Cerebellar nuclear complex (tissue), 1 donor: ENCODE data around the gene LITAF.
"Not testable (repeated sequence)": the region's sequence is repeated elsewhere in the genome, so short reads cannot be mapped to it uniquely, and the experiment has no call there.

Source experiments
- DNase-seq, 2 experiments: peaks; one replicate each; lab custom pipeline; 2025; lab: John Stamatoyannopoulos, UW

LITAF gene

DNA sequence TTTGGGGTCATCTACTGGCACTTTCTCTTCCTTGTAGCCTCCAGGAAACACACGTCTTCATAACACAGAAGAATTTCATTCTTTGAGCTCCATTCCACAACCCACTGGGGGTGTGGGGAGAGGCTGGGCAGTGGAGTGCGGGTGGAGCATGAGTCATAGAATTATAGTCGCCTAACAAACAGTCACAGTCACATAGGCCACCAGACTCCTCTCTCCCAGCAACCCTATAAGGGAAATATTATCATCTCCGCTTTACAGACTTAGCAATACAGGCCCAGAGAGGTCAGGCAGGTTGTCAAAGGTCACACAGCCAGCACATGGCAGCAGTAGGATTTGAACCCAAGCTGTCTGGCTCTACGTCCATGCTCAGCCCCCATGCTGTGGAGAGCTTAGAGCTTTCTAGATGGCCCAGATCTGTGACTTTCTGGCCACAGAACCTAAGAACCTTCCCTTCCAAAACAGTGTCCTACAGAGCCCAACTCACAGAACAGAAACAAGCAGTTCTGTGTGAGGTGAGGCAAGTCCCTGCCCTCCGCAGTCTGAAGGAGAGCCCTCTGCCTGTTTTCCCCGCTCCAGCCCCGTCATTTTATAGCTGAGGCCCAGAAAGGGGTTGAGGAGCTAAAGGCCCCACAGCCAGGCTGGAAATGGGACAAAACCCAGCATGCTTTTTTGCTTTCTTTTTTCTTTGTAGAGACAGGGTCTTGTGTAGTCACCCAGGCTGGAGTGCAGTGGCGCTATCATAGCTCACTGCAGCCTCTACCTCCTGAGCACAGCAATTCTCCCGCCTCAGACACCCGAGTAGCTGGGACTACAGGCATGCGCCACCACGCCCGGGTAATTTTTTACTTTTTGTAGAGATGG, 10.7 kb upstream of the LITAF start:
- DNase-seq: no peak

DNA sequence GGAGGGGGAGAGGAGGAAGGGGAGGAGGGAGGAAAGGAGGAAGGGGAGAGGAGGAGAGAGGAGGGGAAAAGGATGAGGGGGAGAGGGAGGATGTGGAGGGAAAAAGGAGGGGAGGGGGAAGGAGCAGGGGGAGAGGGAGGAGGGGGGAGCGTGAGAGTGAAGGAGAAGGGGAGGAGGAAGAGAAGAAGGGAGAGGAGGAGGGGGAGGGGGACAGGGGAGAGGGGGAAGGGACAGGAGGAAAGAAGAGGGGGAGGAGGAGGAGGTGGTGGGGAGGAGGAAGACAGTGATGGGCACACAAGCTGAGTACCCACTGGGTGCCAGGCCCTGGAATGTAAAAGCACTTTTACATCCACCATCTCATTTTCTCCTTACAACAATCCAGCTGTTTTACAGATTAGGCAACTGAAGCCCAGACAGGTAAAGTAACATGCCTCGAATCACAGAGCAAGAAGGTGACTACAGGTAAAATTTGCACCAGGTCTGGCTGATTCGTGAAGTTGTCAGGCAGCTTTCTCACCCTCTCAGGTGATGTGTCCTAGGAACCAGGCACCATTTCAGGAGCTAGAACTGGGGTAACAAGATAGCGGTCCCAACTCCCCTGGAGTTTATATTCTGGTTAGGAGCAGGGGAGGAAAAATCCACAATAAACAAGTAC, 10.0 kb upstream of the LITAF start:
- DNase-seq: no peak

DNA sequence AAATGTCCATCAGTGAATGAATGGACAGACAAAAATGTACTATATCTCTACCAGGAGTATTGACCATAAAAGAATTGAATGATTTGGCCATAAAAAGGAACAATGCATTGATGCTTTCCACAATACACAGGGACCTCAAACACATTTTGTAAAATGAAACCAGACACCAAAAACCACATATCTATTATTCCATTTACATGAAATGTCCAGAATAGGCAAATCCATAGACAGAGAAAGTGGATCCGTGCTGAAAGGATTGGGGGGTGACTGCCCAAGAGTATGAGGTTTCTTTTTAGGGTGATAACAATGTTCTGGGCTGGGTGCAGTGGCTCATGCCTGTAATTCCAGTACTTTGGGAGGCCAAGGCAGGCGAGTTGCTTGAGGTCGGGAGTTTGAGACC, 6.9 kb upstream of the LITAF start:
- DNase-seq: no peak

DNA sequence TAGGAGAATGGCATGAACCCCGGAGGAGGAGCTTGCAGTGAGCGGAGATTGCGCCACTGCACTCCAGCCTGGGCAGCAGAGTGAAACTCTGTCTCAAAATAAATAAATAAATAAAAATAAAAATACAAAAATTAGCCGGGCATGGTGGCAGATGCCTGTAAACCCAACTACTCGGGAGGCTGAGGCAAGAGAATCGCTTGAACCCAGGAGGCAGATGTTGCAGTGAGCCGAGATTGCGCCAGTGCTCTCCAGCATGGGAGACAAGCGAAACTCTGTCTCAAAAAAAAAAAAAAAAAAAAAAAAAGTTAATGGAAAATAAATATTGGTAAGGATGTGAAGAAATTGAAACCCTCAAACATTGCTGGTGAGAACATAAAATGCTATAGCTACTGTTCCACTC, 6.4 kb upstream of the LITAF start:
- not testable (repeated sequence) for DNase-seq

DNA sequence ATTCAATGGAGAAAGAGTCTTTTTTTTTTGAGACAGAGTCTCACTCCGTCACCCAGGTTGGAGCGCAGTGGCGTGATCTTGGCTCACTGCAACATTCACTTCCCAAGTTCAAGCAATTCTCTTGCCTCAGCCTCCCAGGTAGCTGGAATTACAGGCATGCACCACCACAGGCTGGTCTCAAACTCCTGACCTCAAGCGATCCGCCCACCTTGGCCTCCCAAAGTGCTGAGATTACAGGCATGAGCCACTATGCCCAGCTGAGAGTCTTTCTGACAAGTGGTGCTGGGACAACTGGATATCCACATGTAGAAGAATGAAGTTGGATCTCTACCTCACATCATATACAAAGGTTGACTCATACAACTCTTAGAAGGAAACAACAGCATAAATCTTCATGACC, 4.9 kb upstream of the LITAF start:
- DNase-seq: not testable (repeated sequence)

DNA sequence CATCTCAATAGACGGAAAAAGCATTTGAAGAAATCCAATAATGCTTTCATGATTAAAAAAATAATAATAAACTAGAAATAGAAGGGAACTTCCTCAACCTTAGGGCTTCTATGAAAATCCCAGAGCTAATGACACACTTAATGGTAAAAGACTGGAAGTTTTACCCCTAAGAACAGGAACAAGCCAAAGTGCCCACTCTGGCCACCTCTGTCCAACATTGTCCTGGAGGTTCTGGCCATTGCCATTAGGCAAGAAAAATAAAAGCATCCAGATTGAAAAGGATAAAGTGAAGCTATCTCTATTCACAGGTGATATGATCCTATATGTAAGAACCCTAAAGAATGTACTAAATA, 2.5 kb upstream of the LITAF start:
- no peak for DNase-seq

DNA sequence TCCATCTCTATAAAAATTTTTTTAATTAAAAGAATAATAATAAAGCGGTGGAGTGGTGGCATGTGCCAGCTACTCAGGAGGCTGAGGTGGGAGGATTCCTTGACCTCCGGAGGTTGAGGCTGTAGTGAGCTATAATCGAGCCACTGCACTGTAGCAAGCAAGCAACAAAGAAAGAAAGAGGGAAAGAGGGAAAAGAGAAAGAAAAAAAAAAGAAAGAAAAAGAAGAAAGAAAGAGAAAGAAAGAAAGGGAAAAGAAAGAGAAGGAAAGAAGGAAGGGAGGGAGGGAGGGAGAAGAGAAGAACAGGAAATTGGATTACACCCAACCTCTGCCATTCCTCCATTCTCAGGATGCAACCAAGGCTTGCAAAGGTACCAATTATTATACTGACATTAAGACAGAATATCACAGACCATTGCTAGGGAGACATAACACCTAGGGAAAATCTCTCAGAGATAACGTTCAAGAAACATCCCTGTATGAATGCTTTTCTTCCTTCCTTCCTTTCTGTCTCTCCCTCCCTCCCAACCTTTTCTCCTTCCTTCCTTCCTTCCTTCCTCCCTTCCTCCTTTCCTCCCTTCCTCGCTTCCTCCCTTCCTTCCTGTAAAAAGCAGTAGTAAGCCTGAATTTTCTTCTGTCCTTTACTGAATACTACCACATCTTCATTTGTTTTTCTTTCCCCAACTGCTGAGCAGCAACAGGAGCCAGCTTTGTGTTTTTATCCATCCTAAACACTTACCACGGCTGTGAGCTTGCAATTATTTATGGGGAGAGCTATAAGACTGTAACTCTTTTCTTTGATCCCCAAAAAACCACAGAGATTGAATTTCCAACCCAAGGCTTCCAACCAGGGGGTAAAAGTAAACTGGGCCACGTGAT, 1.8 kb upstream of the LITAF start:
- no peak for DNase-seq

DNA sequence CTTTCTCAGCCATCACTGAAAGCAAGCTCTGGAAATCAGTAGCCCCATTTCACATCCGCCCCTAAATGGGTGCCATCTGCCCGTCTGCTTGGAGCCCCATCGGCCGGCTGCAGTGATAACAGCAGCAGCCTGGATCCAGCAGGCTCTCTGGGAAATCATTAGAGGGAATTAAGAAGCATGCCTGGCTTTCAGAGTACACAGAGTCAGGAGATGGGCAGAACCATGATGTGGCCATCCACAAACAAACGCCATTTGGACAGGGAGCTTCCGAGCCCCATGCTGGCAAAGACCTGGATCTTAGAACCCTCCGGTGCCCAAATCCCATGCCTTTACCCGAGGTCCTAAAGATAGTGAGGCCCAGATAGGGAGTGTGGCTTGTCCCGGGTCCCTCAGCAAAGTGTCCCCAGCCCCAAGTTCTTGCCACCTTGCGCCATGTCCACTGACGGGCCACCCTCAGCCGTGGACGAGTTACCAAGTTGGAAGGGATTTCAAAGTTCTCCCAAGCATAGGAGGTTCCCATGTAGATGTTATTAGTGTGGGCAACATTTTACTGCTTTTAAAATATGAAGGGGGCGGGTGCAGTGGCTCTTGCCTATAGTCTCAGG, 1.0 kb upstream of the LITAF start:
- no peak for DNase-seq

DNA sequence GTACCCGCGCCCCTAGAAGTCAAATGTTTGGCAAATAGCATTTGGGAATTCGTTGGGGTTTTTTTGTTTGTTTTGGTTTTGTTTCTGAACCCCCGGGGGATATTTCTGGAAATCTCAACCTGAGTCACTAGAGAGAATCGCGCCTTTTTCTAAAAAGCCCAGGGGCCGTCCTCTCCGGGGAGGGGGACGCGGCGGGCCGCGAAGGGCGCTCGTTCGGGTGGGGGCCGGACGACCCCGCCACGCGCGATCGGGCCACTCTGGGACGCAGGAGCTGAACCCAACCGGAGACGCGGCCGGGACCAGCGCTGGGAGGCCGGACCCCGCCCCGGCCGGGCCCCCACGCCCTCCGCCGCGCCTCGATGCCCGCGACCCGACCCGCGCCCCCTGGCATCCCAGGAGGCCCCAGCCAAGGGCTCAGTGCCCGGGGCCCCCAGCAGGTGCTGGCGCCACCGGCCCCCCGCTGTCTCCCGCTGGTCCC, 302 bp downstream of the LITAF start:
- DNase-seq: no peak

DNA sequence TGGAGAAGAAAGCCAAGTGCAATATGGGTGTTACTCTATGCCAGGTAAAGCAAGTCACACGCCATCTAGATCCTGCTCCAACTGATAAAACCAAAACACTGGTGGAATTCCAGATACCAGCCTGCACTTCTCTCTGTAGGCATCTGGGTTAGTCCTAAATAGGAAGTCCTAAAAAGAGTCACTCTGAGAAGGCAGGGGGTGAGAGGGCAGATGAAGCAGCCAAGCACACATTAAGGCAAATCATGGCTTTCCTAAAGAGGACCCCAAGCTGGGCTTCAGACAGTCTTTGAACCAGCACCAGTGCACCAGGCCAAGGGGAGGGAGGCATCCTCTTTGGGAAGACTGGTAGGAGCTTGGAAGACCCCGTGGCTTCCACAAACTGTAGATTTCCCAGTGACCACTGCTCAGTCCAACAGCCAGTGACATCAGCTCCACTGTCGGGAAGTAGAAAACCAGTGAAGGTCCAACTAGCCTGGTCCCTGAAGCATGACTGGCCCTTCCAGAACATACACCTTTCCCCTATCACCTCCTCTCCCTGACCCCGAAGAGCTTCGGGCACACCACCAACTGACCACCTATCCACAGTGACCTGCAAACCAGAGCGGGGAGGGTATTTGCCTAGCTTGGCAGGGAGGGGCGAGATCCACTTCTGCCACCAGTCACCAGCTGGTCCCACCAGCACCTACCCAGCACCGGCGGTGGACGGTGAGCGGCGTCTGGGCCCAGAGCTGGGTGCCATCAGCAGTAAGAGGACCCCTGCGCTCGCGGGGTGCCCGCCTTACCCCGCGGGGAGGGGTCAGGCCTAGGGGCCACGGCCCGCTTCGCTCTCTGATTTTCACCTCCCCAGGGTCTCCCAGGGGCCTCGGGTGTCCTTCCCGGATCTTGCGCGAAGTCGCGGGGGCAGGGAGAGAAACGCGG, 1.0 kb downstream of the LITAF start:
- DNase-seq: no peak

DNA sequence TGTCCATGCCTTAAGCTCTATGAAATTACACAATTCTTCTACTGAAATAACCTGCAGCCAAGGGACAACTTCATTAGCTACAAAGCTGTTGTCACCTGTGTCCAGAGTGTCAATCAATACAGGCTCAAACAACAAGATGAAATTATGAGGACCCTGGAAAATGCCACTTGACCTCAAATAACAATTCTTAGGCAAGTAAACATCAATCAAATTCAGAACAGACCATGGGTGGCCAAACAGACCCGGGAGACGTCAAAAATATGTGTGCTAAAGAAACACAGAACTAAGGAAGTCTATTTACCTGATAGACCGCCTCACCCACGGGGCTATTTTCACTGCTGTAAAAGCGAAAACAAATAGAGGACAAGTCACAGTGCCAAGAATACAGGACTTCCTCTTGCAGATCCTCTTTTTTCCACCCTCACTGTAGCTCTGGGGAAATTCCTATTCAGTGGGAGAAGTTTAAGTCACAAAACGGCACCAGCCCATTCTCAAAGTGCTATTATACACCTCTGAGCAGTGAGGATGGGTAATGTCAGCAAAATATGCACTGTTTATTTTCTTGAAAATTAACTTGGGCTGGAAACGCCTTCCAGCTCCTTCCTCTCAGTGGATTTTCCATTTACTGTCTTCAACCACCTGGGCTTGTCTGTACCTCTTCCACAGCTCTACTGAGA, 2.7 kb downstream of the LITAF start:
- DNase-seq: no peak

DNA sequence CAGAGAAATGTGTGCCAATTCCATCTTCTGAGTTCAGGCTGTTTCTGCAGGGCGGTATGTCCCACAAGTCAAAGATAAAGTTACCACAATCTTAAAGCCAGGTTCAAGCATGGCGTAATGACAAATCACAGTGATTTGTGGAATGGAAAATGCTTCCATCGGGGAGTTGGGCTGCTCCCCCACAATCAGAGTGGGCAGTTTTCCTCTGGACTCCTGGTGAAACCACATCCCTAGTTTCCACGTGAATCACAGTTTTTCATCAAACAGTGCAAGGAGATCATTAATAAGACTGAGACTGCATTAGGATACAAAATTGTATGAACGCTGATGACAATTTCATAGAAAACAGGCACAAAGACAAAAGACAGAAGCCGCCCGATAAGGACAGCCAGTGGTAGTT, 3.6 kb downstream of the LITAF start:
- no peak for DNase-seq

DNA sequence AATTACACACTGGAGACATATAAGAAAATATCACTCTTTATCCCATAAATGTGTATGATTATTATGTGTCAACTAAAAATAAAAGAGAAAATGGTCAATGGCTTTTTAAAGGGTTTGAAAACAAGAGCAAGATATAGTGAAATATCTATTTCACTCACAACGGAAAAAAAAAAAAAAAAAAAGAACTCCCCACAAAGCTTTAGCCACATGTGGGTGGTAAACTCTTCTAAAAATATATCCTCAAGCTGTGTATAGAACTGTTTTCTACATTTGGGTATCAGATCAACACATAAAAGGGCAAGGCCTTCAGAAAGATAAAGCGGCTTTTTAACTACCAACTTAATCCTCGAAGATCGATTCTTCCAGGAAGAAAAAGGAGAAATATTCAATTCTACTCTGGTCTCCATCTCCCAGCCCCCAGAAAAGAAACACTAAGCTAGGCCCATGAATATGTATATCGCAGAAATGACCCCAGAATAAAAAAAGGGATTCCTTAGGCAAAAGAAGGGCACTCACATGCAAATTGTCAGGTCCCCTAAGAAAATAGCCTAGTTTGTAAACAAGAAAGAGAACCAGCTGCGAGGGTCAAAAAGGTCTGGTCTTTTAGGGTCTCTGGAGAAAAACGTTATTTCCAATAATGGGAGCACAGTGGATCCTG, 4.4 kb downstream of the LITAF start:
- DNase-seq: no peak

DNA sequence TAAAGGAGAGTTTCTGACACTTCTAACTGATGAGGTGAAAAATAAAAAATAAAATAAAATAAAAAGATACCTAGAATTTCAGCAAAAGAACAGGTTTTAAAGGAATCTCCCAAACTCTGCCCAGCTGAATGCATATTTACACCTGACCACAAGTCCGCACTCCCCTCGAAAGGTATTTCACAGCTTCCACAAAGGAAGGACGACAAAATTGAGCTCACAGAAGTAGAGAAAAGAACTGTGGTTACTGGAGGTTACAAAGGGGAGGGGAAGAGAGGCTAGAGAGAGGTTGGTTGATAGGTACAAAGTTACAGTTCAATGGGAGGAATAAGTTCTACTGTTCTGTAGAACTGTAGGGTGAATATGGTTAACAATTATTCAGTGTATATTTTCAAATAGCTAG, 5.0 kb downstream of the LITAF start:
- no peak for DNase-seq

DNA sequence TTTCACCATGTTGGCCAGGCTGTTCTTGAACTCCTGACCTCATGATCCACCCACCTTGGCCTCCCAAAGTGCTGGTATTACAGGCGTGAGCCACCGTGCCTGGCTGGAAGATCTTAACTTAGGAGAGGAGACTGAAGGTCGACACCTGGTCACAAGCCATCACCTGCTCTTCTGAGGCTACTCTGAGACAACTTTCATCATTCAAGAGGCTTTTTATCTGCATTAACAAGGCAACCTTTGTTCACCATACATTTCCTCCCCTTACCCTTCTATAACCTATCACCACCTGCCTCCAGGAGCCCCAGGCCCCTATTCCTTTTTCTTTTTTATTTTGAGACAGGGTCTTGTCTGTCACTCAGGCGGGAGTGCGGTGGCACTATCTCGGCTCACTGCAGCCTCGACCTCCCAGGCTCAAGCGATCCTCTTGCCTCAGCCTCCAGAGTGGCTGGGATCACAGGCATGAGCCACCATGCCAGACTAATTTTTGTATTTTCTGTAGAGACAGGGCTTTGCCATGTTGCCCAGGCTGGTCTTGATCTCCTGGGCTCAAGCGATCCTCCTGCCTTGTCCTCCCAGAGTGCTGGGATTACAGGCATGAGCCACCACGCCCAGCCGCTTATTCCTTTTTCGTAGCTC, 6.2 kb downstream of the LITAF start:
- DNase-seq: no peak

DNA sequence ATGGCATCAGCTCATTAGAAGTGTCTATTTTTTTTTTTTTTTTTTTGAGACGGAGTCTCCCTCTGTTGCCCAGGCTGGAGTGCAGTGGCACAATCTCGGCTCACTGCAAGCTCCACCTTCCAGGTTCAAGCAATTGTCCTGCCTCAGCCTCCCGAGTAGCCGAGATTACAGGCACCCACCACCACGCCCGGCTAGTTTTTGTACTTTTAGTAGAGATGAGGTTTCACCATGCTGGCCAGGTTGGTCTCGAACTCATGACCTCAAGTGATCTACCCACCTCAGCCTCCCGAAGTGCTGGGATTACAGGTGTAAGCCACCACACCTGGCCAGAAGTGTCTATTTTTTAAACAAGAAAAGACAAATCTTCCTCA, 9.4 kb downstream of the LITAF start:
- DNase-seq: not testable (repeated sequence)

DNA sequence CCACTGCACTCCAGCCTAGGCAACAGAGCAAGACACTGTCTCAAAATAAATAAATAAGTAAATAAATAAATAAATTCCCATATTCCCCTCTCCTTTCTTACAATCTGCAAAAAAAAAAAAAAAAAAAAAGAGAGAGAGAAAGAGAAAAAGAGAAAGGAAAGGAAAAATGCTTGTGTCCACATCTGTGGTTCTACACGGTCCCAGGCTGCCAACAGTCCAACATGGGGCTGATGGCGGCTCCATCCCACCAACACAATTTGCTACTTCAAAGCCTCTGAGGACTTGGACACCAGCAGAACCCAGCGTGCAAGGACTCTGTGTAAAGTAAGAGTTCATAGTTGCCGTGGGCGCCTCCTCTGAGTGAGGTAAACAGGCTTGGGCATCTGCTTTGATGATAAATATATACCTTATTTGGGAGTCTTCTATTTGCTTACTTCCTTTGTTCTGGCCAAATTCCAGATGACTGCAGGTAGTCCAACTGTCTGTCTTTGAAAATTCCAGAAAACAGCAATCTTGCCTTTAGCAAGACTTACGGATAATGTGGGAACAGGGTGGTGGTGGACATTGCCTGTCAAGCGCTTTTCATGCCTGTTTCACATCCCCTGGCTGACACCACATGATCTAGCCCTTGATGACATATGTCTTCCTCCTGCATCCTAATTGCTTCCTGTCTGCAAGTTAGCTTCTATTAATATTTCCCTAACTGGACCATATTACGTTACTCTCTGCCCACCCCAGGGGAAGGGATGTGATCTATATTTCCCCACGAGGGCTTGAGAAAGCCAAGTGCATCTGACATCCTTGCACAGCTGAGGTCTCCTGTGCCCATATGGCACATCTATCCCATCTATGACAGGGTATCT, 10.1 kb downstream of the LITAF start:
- no peak for DNase-seq

DNA sequence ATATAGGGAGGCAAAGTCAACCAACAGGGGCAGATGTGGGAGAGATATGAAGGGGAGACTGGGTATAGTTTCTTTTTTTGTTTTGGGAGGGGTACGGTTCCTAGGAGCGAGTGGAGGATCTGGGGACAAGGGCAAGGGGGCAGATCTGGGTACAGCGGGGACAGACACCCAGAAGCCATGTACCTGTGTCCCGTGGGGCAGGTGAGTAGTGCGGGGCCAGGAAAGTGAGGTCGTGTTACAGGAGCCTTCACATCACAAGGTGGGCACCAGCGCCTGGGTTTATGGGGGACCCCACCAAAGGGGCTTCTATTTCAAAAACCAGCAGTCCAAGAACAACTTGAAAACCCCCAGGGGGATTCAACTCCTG, 11.5 kb downstream of the LITAF start:
- no peak for DNase-seq
